ENCODE measurements around the gene SLC25A6.

GRCh38 chrX:1401611-1402430 lies 9.9 kb upstream of the SLC25A6 start:
- TF ChIP-seq JUN (IDR thresholded peaks at IDR 0.05; ENCODE audit: borderline replicate concordance, low read depth, low read length) (no peak), JUN (CRISPR knock-in tag; IDR thresholded peaks at IDR 0.05; ENCODE audit: borderline replicate concordance) (no peak), FOS (IDR thresholded peaks at IDR 0.05; ENCODE audit: extremely low read depth, insufficient read length) (no peak), TBL1XR1 (IDR thresholded peaks at IDR 0.05; ENCODE audit: low read length in 2 of 2) (no peak), ZNF311 (CRISPR knock-in tag; IDR thresholded peaks at IDR 0.05) (no peak), NKRF (IDR thresholded peaks at IDR 0.05; ENCODE audit: borderline replicate concordance) (no peak), SRSF3 (IDR thresholded peaks at IDR 0.05; ENCODE audit: insufficient read depth, low read length) (no peak), SLC30A9 (CRISPR knock-in tag; IDR thresholded peaks at IDR 0.05) (no peak), HDAC2 (IDR thresholded peaks at IDR 0.05) (no peak), JUND (IDR thresholded peaks at IDR 0.05; ENCODE audit: borderline replicate concordance, low read depth, low read length) (no peak), JUND (tag; IDR thresholded peaks at IDR 0.05; ENCODE audit: borderline replicate concordance, low read depth, low read length) (no peak), NR2C1 (IDR thresholded peaks at IDR 0.05) (no peak), NR2C1 (tag; IDR thresholded peaks at IDR 0.05) (no peak), POLR2A (conservative IDR thresholded peaks at IDR 0.05) (no peak)
- TF ChIP-seq, protein P1, sequence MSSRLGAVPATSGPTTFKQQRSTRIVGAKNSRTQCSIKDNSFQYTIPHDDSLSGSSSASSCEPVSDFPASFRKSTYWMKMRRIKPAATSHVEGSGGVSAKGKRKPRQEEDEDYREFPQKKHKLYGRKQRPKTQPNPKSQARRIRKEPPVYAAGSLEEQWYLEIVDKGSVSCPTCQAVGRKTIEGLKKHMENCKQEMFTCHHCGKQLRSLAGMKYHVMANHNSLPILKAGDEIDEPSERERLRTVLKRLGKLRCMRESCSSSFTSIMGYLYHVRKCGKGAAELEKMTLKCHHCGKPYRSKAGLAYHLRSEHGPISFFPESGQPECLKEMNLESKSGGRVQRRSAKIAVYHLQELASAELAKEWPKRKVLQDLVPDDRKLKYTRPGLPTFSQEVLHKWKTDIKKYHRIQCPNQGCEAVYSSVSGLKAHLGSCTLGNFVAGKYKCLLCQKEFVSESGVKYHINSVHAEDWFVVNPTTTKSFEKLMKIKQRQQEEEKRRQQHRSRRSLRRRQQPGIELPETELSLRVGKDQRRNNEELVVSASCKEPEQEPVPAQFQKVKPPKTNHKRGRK (tag; IDR thresholded peaks at IDR 0.05) = no peak
- TF ChIP-seq, protein P2, sequence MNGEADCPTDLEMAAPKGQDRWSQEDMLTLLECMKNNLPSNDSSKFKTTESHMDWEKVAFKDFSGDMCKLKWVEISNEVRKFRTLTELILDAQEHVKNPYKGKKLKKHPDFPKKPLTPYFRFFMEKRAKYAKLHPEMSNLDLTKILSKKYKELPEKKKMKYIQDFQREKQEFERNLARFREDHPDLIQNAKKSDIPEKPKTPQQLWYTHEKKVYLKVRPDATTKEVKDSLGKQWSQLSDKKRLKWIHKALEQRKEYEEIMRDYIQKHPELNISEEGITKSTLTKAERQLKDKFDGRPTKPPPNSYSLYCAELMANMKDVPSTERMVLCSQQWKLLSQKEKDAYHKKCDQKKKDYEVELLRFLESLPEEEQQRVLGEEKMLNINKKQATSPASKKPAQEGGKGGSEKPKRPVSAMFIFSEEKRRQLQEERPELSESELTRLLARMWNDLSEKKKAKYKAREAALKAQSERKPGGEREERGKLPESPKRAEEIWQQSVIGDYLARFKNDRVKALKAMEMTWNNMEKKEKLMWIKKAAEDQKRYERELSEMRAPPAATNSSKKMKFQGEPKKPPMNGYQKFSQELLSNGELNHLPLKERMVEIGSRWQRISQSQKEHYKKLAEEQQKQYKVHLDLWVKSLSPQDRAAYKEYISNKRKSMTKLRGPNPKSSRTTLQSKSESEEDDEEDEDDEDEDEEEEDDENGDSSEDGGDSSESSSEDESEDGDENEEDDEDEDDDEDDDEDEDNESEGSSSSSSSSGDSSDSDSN (IDR thresholded peaks at IDR 0.05; ENCODE audit: borderline replicate concordance in 1 of 2, low read depth in 2 of 2, low read length in 2 of 2) = no peak
- TF ChIP-seq, protein P3, sequence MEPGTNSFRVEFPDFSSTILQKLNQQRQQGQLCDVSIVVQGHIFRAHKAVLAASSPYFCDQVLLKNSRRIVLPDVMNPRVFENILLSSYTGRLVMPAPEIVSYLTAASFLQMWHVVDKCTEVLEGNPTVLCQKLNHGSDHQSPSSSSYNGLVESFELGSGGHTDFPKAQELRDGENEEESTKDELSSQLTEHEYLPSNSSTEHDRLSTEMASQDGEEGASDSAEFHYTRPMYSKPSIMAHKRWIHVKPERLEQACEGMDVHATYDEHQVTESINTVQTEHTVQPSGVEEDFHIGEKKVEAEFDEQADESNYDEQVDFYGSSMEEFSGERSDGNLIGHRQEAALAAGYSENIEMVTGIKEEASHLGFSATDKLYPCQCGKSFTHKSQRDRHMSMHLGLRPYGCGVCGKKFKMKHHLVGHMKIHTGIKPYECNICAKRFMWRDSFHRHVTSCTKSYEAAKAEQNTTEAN (CRISPR knock-in tag; IDR thresholded peaks at IDR 0.05) = no peak

Measured in K562 (cell line).